GM19238 (cell line): ENCODE measurements around the gene GPD2.
"Not testable (repeated sequence)": the region's sequence is repeated elsewhere in the genome, so short reads cannot be mapped to it uniquely, and the experiment has no call there.

Source experiments
- DNase-seq: peaks from one replicate; pipeline ENCODE4 v3.0.0; 2011; ENCODE audit warnings: low spot score; ENCODE audit not compliant: insufficient read length

GPD2 gene

GRCh38 chr2:156589381-156590079 is 153.4 kb downstream of the GPD2 start:
- DNase-seq, result no peak

DNA sequence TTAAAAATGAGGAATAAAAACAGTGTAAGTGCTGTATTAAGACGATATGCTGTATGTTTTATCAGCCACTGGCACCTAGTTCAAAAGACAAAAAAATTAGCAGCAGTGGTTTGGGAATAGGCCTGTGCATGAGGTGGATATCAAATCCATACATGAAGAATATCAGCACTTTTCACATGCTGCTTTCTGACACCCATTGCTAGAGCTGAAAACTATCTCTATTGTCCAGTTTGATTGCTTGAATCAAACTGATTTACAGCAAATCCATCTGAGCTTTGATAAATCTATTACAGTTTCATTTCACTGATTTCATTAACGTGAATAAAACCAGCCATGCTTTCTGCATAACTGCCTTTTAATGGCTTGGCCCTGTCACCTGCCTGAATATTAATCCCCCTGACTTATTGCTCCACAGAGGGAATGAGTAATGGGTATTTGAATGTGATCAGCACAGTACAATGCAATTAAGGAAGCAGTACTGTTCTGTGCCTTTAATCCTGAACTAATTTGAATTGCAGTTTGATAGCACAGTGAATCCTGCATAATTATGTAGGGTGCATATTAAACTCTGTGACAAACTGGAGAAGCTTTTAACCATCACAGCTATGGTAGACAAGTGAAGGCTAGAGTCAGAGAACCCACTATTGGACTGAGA is 154.0 kb downstream of the GPD2 start:
- no peak for DNase-seq

GRCh38 chr2:156592809-156593593 is 156.8 kb downstream of the GPD2 start:
- no peak for DNase-seq

DNA sequence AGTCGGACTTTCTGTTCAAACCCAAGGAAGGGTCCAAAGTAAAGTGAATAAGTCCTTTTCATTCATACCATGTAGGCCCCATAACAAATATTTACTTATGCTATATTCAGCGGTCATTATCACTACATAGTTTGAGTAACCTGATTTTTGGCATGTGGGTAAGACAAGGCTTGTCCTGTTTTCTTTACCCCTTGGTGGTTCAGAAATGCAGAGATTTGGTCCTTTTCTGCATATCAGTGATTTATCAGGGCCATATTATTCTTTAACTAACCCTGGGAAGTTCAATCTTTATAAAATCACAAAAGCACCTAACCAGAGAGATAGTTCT is 157.4 kb downstream of the GPD2 start:
- DNase-seq, result no peak

DNA sequence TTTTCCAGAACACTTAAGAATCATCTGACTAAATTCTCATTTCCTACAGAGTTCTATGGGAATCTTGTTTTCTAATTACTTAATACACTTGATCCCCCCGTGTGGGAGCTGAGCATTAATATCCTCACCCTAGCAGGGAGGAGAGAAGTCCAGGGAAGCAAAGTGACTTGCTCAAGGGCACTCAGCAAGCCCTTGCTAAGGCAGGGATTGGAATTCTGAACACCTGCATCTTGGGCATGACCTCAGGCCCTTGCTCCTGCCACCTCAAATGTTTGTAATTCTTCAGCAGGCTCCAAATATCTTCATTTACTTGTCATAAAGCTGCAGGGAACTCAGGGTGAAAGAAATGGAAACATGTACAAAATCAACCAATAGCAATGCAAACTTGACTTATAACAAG is 162.4 kb downstream of the GPD2 start:
- DNase-seq, result no peak

- no peak for DNase-seq
Measured at GRCh38 chr2:156600196-156600595, 164.0 kb downstream of the GPD2 start.

DNA sequence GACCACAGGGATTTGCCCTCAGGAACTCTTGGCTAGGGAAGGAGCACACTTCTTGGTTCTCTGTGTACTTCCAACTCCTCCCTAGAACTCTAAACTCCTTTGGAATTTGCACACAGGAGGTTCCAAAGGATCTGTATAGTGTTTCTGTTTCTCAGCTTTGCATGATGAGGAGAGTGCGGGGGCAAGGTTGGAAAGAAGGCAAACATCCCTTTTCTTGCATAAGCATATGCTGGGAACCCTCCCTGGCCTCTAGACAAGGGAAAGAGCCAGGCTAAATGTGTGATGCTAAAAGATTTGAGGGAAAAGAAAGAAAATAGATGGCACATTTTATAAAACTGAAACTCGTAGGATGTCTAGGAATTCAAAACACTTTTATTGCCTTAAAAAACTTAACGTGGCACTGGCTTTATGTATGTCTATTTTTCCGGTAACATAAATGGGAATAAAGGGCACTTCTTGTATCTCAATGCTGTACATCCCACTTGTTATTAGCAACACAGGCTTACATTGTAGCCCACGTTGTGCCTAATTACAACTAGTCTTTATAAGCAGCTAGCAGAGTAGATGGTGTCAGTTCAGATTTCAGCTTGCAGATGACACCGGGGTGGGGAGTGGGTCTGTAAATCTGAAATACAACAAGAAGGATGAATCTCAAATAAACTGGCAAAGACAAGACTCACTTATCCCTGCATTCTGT is 165.8 kb downstream of the GPD2 start:
- no peak for DNase-seq

GRCh38 chr2:156602552-156602933 is 166.4 kb downstream of the GPD2 start:
- DNase-seq, result no peak

DNA sequence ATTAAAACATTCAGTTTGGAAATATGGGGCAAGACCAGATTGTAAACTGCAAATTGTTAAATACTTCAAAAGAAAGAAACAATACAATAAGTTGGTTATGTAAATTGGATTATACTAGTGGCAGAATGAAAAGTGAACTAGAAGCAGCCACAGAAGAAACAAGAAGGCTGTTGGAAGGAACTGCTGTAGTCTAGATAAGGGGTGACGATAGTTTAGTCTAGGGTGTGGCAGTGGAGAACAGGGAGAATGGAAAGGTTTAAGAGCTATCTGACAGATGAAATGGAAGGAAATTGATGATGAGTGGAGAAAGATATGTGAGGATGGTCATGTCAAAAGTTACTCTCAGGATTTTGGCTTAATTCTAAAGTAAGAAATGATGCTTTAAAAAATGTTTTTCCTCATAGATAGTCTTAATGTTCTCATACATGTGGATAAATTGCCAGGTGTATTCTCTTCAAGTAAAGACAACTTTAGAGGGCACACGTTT is 179.7 kb downstream of the GPD2 start:
- no peak for DNase-seq

DNA sequence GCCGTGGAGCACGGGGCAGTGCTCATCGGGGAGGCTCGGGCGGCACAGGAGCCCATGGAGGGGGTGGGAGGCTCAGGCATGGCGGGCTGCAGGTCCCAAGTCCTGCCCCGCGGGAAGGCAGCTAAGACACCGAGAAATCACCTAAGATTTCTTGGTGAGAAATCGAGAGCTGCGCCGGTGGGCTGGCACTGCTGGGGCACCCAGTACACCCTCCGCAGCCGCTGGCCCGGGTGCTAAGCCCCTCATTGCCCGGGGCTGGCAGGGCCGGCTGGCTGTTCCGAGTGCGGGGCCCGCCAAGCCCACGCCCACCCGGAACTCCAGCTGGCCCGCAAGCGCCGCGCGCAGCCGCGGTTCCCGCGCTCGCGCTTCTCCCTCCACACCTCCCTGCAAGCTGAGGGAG is 181.9 kb downstream of the GPD2 start:
- not testable (repeated sequence) for DNase-seq

GRCh38 chr2:156619021-156619539 is 182.9 kb downstream of the GPD2 start:
- DNase-seq, result no peak

- no peak for DNase-seq
Measured at GRCh38 chr2:156622491-156622890, 186.3 kb downstream of the GPD2 start.

DNA sequence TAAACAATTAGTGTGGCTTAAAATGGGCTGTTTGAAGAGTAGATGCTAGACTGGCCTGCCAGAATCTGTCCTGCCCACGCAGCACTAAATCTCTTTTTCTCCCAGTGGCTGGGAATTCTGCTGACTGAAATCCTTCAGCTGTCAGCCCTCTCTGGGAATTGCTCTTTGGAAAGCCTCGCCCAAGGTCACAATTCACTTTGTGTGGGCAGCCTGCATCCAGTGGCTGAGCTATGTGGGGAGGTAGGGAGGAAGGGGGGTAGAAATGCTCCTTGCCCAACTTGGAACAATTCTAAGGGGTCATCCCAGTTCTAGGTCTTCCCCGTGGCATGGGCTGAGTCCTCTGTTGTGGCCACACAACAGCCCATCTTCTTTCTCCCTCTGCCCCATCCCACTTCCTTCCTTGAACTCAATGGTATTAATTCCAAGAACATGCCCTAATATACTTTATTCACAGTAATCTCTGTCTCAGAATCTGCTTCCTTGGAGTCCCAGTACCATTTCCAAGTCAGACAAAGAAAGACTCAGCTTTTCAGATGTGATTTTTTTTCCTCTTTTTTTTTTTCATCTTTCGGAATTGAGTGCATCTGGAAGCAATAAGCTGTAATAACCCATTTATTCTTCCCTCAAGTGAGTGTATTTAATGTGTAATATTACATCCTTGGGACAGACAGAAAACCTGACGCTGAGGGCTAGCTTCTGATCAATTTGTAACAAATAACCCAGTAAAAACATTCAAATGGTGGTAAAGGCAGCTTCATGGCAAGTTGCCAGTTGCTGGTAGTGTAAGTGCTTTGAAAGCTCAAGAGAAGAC is 189.4 kb downstream of the GPD2 start:
- no peak for DNase-seq

- no peak for DNase-seq
Measured at GRCh38 chr2:156626931-156627330, 190.8 kb downstream of the GPD2 start.

GRCh38 chr2:156630579-156631337 is 194.6 kb downstream of the GPD2 start:
- no peak for DNase-seq

DNA sequence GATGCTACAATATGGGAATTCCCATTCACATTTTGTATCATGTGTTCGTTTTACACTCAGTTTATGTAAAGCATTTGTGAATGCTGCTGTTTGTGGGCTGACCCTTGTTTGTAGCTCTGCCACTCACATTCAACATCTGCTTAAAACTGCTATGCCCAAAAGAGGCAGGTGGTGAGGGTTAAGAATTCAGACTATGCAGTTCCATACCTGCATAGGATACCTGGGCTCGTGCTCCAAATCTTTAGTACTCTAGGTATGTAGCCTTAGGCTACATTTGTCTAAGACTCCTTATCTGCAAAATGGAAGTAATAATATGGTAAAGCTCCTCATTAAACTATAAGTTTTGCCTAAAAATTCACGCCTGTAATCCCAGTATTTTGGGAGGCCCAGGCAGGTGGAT is 199.5 kb downstream of the GPD2 start:
- no peak for DNase-seq
